Astrocyte (in vitro differentiated cells and primary cell): ENCODE data around the gene IFT27.

Experiments used
- CTCF ChIP-seq: IDR thresholded peaks from 2 replicates; pipeline ENCODE4 v1.5.1; 2011; ENCODE audit warnings: low read depth, mild to moderate bottlenecking, inconsistent platforms, low read length, moderate library complexity; ENCODE audit not compliant: insufficient read depth
- EZH2 ChIP-seq: IDR thresholded peaks from 2 replicates; pipeline ENCODE4 v1.6.1; 2012; ENCODE audit warnings: mild to moderate bottlenecking, low read length, inconsistent platforms; ENCODE audit not compliant: insufficient read depth

- no peak for TF ChIP-seq CTCF
- no peak for TF ChIP-seq EZH2
Measured at GRCh38 chr22:36727110-36727509, 48.8 kb downstream of the IFT27 start.
